IMR-90 (cell line): ENCODE measurements around the gene USH1G. TPM values are rescaled to one million over a fixed set of nuclear protein-coding genes. Genes with fewer than 3 reads are reported as not detected.

Source experiments
- ATAC-seq: fragments of 200-7000 bp; cut with Tn5 transposase; 2 replicates; pipeline ENCODE4 v1.9.1; 2020; ENCODE audit warnings: low read depth, mild to moderate bottlenecking, moderate library complexity
- BruUV-seq: library from RNA; stranded (reverse); fragments of 400-500 nt; replicated peaks from 2 replicates; lab custom pipeline; 2021; lab: Mats Ljungman, UMichigan
- CTCF ChIA-PET: fragments of 300-600 bp; formaldehyde crosslinking; extraction: SDS; loops from one replicate; lab custom pipeline; 2021; ENCODE audit warnings: antibody characterized with exemption; lab: Yijun Ruan, JAX
- POLR2A ChIA-PET: fragments of 300-600 bp; sonication (Branson Sonifier 250); formaldehyde crosslinking; loops from one replicate; lab custom pipeline; 2022; ENCODE audit warnings: antibody characterized with exemption; ENCODE audit not compliant: unreplicated experiment; lab: Charles Lee
- DNase-seq: peaks from one replicate; pipeline ENCODE4 v3.0.0; 2013
- H2AFZ ChIP-seq: replicated peaks from 2 replicates; pipeline ENCODE3; 2013; ENCODE audit warnings: low read length, mild to moderate bottlenecking; ENCODE audit not compliant: poor library complexity
- H2AK5ac ChIP-seq: 2 replicates; pipeline ENCODE4 v1.6.1; 2013; ENCODE audit warnings: low read depth, low read length, inconsistent platforms
- H2AK9ac ChIP-seq: replicated peaks from 2 replicates; pipeline ENCODE3; 2013; ENCODE audit warnings: mild to moderate bottlenecking, low read depth, low read length, moderate library complexity; ENCODE audit not compliant: poor library complexity
- H2BK120ac ChIP-seq: 2 replicates; pipeline ENCODE4 v1.6.1; 2013; ENCODE audit warnings: low read depth, low read length, inconsistent platforms
- H2BK15ac ChIP-seq: 3 replicates; pipeline ENCODE4 v1.6.1; 2013; ENCODE audit warnings: low read depth, low read length, inconsistent platforms
- H2BK20ac ChIP-seq: 2 replicates; pipeline ENCODE4 v1.6.1; 2013; ENCODE audit warnings: low read depth, mild to moderate bottlenecking, inconsistent platforms, low read length, moderate library complexity
- H2BK5ac ChIP-seq: 2 replicates; pipeline ENCODE4 v1.6.1; 2013; ENCODE audit warnings: mild to moderate bottlenecking, low read depth, low read length, inconsistent platforms; ENCODE audit not compliant: poor library complexity, severe bottlenecking
- H3K14ac ChIP-seq: replicated peaks from 2 replicates; pipeline ENCODE4 v1.6.1; 2013; ENCODE audit warnings: low read depth, low read length, inconsistent platforms
- H3K18ac ChIP-seq: 2 replicates; pipeline ENCODE4 v1.6.1; 2013; ENCODE audit warnings: low read depth, low read length, control low read depth
- H3K23ac ChIP-seq: 2 replicates; pipeline ENCODE4 v1.6.1; 2013; ENCODE audit warnings: low read depth, low read length, inconsistent platforms
- H3K27ac ChIP-seq: 2 replicates; pipeline ENCODE4 v1.5.1; 2013; ENCODE audit warnings: mild to moderate bottlenecking, control low read depth, low read length; ENCODE audit not compliant: insufficient read depth
- H3K27me3 ChIP-seq: 2 replicates; pipeline ENCODE4 v1.6.1; 2013; ENCODE audit warnings: low read length; ENCODE audit not compliant: control insufficient read depth, insufficient read depth
- H3K36me3 ChIP-seq: 2 replicates; pipeline ENCODE4 v1.6.1; 2013; ENCODE audit warnings: low read length, mixed read lengths; ENCODE audit not compliant: control insufficient read depth, insufficient read depth
- H3K4ac ChIP-seq: 2 replicates; pipeline ENCODE4 v1.6.1; 2013; ENCODE audit warnings: low read depth, low read length, inconsistent platforms
- H3K4me1 ChIP-seq: 2 replicates; pipeline ENCODE4 v1.6.1; 2013; ENCODE audit warnings: low read length, mixed read lengths; ENCODE audit not compliant: control insufficient read depth, insufficient read depth
- H3K4me2 ChIP-seq: 2 replicates; pipeline ENCODE4 v1.6.1; 2013; ENCODE audit warnings: low read depth, mild to moderate bottlenecking, control low read depth, low read length, moderate library complexity
- H3K4me3 ChIP-seq: 2 replicates; pipeline ENCODE4 v1.5.1; 2013; ENCODE audit warnings: low read depth, mild to moderate bottlenecking, control low read depth, low read length, moderate library complexity; ENCODE audit not compliant: insufficient read depth
- H3K56ac ChIP-seq: 2 replicates; pipeline ENCODE4 v1.6.1; 2013; ENCODE audit warnings: low read length, inconsistent platforms; ENCODE audit not compliant: insufficient read depth; ENCODE audit errors: extremely low read depth
- H3K79me1 ChIP-seq, 2 experiments: 2 replicates each; pipeline ENCODE4 v1.6.1; 2013; ENCODE audit warnings: low read length in 2 of 2, inconsistent platforms in 1 of 2, low read depth in 1 of 2
- H3K9ac ChIP-seq: 2 replicates; pipeline ENCODE4 v1.6.1; 2013; ENCODE audit warnings: low read depth, low read length, control low read depth
- H3K9me1 ChIP-seq: 2 replicates; pipeline ENCODE4 v1.6.1; 2013; ENCODE audit warnings: low read length, inconsistent platforms; ENCODE audit not compliant: insufficient read depth
- H3K9me3 ChIP-seq: 2 replicates; pipeline ENCODE4 v1.6.1; 2013; ENCODE audit warnings: low read length; ENCODE audit not compliant: control insufficient read depth, insufficient read depth
- H4K20me1 ChIP-seq: 2 replicates; pipeline ENCODE4 v1.6.1; 2013; ENCODE audit warnings: low read length, inconsistent platforms; ENCODE audit not compliant: insufficient read depth
- H4K5ac ChIP-seq: 2 replicates; pipeline ENCODE4 v1.6.1; 2013; ENCODE audit warnings: mild to moderate bottlenecking, low read depth, low read length, control low read depth
- H4K8ac ChIP-seq, 2 experiments: 2 replicates each; pipeline ENCODE4 v1.6.1; 2013; ENCODE audit warnings: low read depth in 2 of 2, low read length in 2 of 2, control low read depth in 1 of 2, inconsistent platforms in 1 of 2
- H4K91ac ChIP-seq: 2 replicates; pipeline ENCODE4 v1.6.1; 2013; ENCODE audit warnings: low read depth, low read length, inconsistent platforms; ENCODE audit not compliant: insufficient read depth
- FOS ChIP-seq: fragments of 150-350 bp; IDR thresholded peaks from 2 replicates; pipeline ENCODE4 v1.6.1; 2016; ENCODE audit warnings: low read depth, low read length
- MAFK ChIP-seq: IDR thresholded peaks from 2 replicates; pipeline ENCODE4 v1.6.1; 2012; ENCODE audit warnings: low read depth, low read length, improper control_type of control experiment
- MAZ ChIP-seq: IDR thresholded peaks from 2 replicates; pipeline ENCODE4 v1.6.1; 2012; ENCODE audit warnings: low read depth, mild to moderate bottlenecking, low read length, improper control_type of control experiment, moderate library complexity, borderline replicate concordance
- MXI1 ChIP-seq: IDR thresholded peaks from 2 replicates; pipeline ENCODE4 v1.6.1; 2012; ENCODE audit warnings: low read depth, mild to moderate bottlenecking, low read length, moderate library complexity, borderline replicate concordance
- RFX5 ChIP-seq: IDR thresholded peaks from 2 replicates; pipeline ENCODE4 v1.8.0; 2012; ENCODE audit warnings: low read depth, mild to moderate bottlenecking, low read length, moderate library complexity
- USF2 ChIP-seq: fragments of 150-350 bp; IDR thresholded peaks from 2 replicates; pipeline ENCODE4 v1.6.1; 2017; ENCODE audit warnings: mild to moderate bottlenecking, antibody characterized with exemption, low read length, low read depth
- WGBS, 2 experiments: methylation state at CpG; one replicate each; pipeline versions ENCODE4 v1.1.5 to v1.1.7; 2013; ENCODE audit warnings: missing lambda C conversion rate in 2 of 2; ENCODE audit not compliant: insufficient read length in 1 of 2; ENCODE audit errors: extremely low coverage in 2 of 2; 5-methylcytosine and 5-hydroxymethylcytosine counted together
- dilution Hi-C: fragments of 300-500 bp; cut with HindIII; formaldehyde crosslinking; loops from one replicate; pipeline ENCODE4 v1.14.3; 2018; ENCODE audit warnings: low sequenced_read_pairs; ENCODE audit not compliant: unreplicated experiment
- in situ Hi-C: fragments of 300-500 bp; cut with MboI; formaldehyde crosslinking; loops from 3 replicates; pipeline ENCODE4 v1.14.3; 2019; ENCODE audit warnings: low sequenced_read_pairs, inconsistent platforms, mixed read lengths
- intact Hi-C: fragments of 100-400 bp; cut with micrococcal nuclease; formaldehyde crosslinking; loops from 2 replicates; pipeline ENCODE4 v1.10.0; 2022
- polyA plus RNA-seq, 3 experiments: library from polyadenylated mRNA; depleted of rRNA; stranded (reverse); fragments of >200 nt; gene quantifications; 2 replicates each; pipeline ENCODE4 v1.2.3, GENCODE V29; 2012; ENCODE audit warnings: low replicate concordance in 1 of 3
- total RNA-seq: library from RNA; depleted of rRNA; stranded (reverse); fragments of >200 nt; gene quantifications from 2 replicates; pipeline ENCODE4 v1.2.3, GENCODE V29; 2012

The USH1G gene
- total and polyA plus RNA-seq, 2 of the 4 experiments (the other 2 are of a cell fraction), result not detected

GRCh38 chr17:74936470-74936799, 13.4 kb upstream of the USH1G start:
- CTCF ChIA-PET, result no interaction called here
- Histone ChIP-seq H3K9me3 (no peaks in the 10 kb centered on the region), H2BK5ac (no peak overlapping the region), H3K4ac (no peak overlapping the region), H3K27ac (no peak overlapping the region), H3K23ac (no peak overlapping the region), H4K20me1 (no peaks in the 10 kb centered on the region), H2AK5ac (no peak overlapping the region), H3K79me1 (no peaks in the 10 kb centered on the region), H3K9ac (no peak overlapping the region), H3K4me2 (no peak overlapping the region), H4K91ac (no peak overlapping the region), H2AFZ (no peak overlapping the region), H3K56ac (no peak overlapping the region), H2BK20ac (no peak overlapping the region), H2BK15ac (no peak overlapping the region), H2AK9ac (no peak overlapping the region), H3K4me1 (no peaks in the 10 kb centered on the region), H3K27me3 (peaks cover 72% of the 10 kb centered on the region), H3K36me3 (no peaks in the 10 kb centered on the region), H3K4me3 (no peak overlapping the region), H4K8ac (no peak overlapping the region), H2BK120ac (no peak overlapping the region), H3K14ac (no peak overlapping the region), H3K9me1 (no peaks in the 10 kb centered on the region), H4K5ac (no peak overlapping the region), H3K18ac (no peak overlapping the region)
- TF ChIP-seq USF2 (no peak), RFX5 (no peak), MAFK (no peak), FOS (no peak), MAZ (no peak), MXI1 (no peak)
- POLR2A ChIA-PET, result no interaction called here
- WGBS, 2 experiments, result 13% methylated on average over 3 of the region's 12 CpGs; no CpG with 5 or more reads in 1 of the 2 experiments
- ATAC-seq (no peak), DNase-seq (no peak)
- no TSS peak for BruUV-seq
- in situ Hi-C loops, result no loop called here
- dilution Hi-C loops, result no loop called here
- intact Hi-C loops, result no loop called here
